ES-I3 (cell line): Measurements from ENCODE around the gene ABCA6.
"Not testable (repeated sequence)": the region's sequence is repeated elsewhere in the genome, so short reads cannot be mapped to it uniquely, and the experiment has no call there.

Source experiments
- H3K36me3 ChIP-seq: 2 replicates; pipeline ENCODE4 v1.6.1; 2013; ENCODE audit warnings: mild to moderate bottlenecking, low read length, control low read depth, moderate library complexity; ENCODE audit not compliant: insufficient read depth
- H3K4me1 ChIP-seq: 2 replicates; pipeline ENCODE4 v1.6.1; 2013; ENCODE audit warnings: mild to moderate bottlenecking, control low read depth, low read length; ENCODE audit not compliant: insufficient read depth
- H3K9ac ChIP-seq: 2 replicates; pipeline ENCODE4 v1.6.1; 2013; ENCODE audit warnings: low read depth, mild to moderate bottlenecking, low read length, moderate library complexity
- H3K9me3 ChIP-seq: 2 replicates; pipeline ENCODE4 v1.6.1; 2013; ENCODE audit warnings: mild to moderate bottlenecking, low read length, moderate library complexity; ENCODE audit not compliant: control insufficient read depth, insufficient read depth

Gene ABCA6

GRCh38 chr17:69070378-69071232 is 71.1 kb downstream of the ABCA6 start:
- not testable (repeated sequence) for H3K36me3 ChIP-seq, H3K9me3 ChIP-seq, H3K9ac ChIP-seq, H3K4me1 ChIP-seq

GRCh38 chr17:69069226-69069750 is 72.4 kb downstream of the ABCA6 start:
- H3K9ac ChIP-seq: no peak overlapping the region
- H3K36me3 ChIP-seq: no peaks in the 10 kb centered on the region
- H3K4me1 ChIP-seq: peaks cover 6% of the 10 kb centered on the region; the same call in 1 of the 2 replicates
- H3K9me3 ChIP-seq: no peaks in the 10 kb centered on the region

GRCh38 chr17:69067274-69068047 is 74.2 kb downstream of the ABCA6 start:
- H3K4me1 ChIP-seq: peaks cover 6% of the 10 kb centered on the region; the same call in 1 of the 2 replicates
- no peaks in the 10 kb centered on the region for H3K36me3 ChIP-seq
- H3K9me3 ChIP-seq: no peaks in the 10 kb centered on the region
- no peak overlapping the region for H3K9ac ChIP-seq

GRCh38 chr17:69066482-69066881 is 75.2 kb downstream of the ABCA6 start:
- no peaks in the 10 kb centered on the region for H3K9me3 ChIP-seq
- peaks cover 6% of the 10 kb centered on the region; the same call in 1 of the 2 replicates for H3K4me1 ChIP-seq
- H3K9ac ChIP-seq: no peak overlapping the region
- H3K36me3 ChIP-seq: no peaks in the 10 kb centered on the region

- Histone ChIP-seq H3K4me1 (peaks cover 6% of the 10 kb centered on the region; the same call in 1 of the 2 replicates), H3K9ac (no peak overlapping the region), H3K9me3 (no peaks in the 10 kb centered on the region), H3K36me3 (no peaks in the 10 kb centered on the region)
Measured at GRCh38 chr17:69065113-69065512, 76.6 kb downstream of the ABCA6 start.

GRCh38 chr17:69064476-69064875 is 77.2 kb downstream of the ABCA6 start:
- Histone ChIP-seq H3K36me3 (no peaks in the 10 kb centered on the region), H3K4me1 (peaks cover 6% of the 10 kb centered on the region; the same call in 1 of the 2 replicates), H3K9me3 (no peaks in the 10 kb centered on the region), H3K9ac (no peak overlapping the region)

- no peaks in the 10 kb centered on the region for H3K36me3 ChIP-seq
- H3K9ac ChIP-seq: no peak overlapping the region
- H3K4me1 ChIP-seq: peaks cover 1% of the 10 kb centered on the region; the same call in 1 of the 2 replicates
- no peaks in the 10 kb centered on the region for H3K9me3 ChIP-seq
Measured at GRCh38 chr17:69064001-69064400, 77.7 kb downstream of the ABCA6 start.

- Histone ChIP-seq H3K9me3 (no peaks in the 10 kb centered on the region), H3K9ac (no peak overlapping the region), H3K36me3 (no peaks in the 10 kb centered on the region), H3K4me1 (no peaks in the 10 kb centered on the region)
Measured at GRCh38 chr17:69062860-69063581, 78.7 kb downstream of the ABCA6 start.

- H3K4me1 ChIP-seq: no peaks in the 10 kb centered on the region
- H3K36me3 ChIP-seq: no peaks in the 10 kb centered on the region
- no peaks in the 10 kb centered on the region for H3K9me3 ChIP-seq
- H3K9ac ChIP-seq: no peak overlapping the region
Measured at GRCh38 chr17:69061721-69062556, 79.8 kb downstream of the ABCA6 start.

- Histone ChIP-seq H3K36me3 (no peaks in the 10 kb centered on the region), H3K4me1 (no peaks in the 10 kb centered on the region), H3K9me3 (no peaks in the 10 kb centered on the region), H3K9ac (no peak within 1 kb of the TSS)
Measured at GRCh38 chr17:69060822-69061221, 80.9 kb downstream of the ABCA6 start, which contains the start of gene ABCA9. ABCA9 (minus strand) TSS chr17:69060927; CDS start chr17:69051126, 9,801 bp downstream.

- Histone ChIP-seq H3K9ac (no peak overlapping the region), H3K4me1 (no peaks in the 10 kb centered on the region), H3K9me3 (no peaks in the 10 kb centered on the region), H3K36me3 (no peaks in the 10 kb centered on the region)
Measured at GRCh38 chr17:69059458-69060175, 82.1 kb downstream of the ABCA6 start.

- no peaks in the 10 kb centered on the region for H3K36me3 ChIP-seq
- H3K4me1 ChIP-seq: no peaks in the 10 kb centered on the region
- H3K9ac ChIP-seq: no peak overlapping the region
- no peaks in the 10 kb centered on the region for H3K9me3 ChIP-seq
Measured at GRCh38 chr17:69058165-69058564, 83.5 kb downstream of the ABCA6 start.

- Histone ChIP-seq H3K36me3 (no peaks in the 10 kb centered on the region), H3K9me3 (no peaks in the 10 kb centered on the region), H3K9ac (no peak overlapping the region), H3K4me1 (no peaks in the 10 kb centered on the region)
Measured at GRCh38 chr17:69057280-69057679, 84.4 kb downstream of the ABCA6 start.
